GM18861 (cell line): ENCODE measurements around the gene LEP.
A peak's percentile ranks its signal among the peaks of the same experiment; 100 is the strongest.

Experiments used
- ATAC-seq: cut with Tn5 transposase; IDR thresholded peaks from one replicate; pipeline ENCODE4 v1.9.1; 2021; ENCODE audit not compliant: unreplicated experiment

Gene LEP

GRCh38 chr7:128240696-128241386 lies at the start of gene LEP:
LEP (plus strand) TSS chr7:128241278; CDS start chr7:128252019, 10,741 bp downstream.
- no peak for ATAC-seq

GRCh38 chr7:128192497-128193142 lies 48.5 kb upstream of the LEP start:
- ATAC-seq: no peak

GRCh38 chr7:128194533-128195282 lies 46.4 kb upstream of the LEP start:
- no peak for ATAC-seq

- ATAC-seq: no peak
Measured at GRCh38 chr7:128197589-128197988, 43.5 kb upstream of the LEP start.

- no peak for ATAC-seq
Measured at GRCh38 chr7:128197989-128198580, 43.0 kb upstream of the LEP start.

- ATAC-seq: no peak
Measured at GRCh38 chr7:128200376-128200775, 40.7 kb upstream of the LEP start.

- no peak for ATAC-seq
Measured at GRCh38 chr7:128201067-128201689, 39.9 kb upstream of the LEP start.

- no peak for ATAC-seq
Measured at GRCh38 chr7:128201690-128202085, 39.4 kb upstream of the LEP start.

GRCh38 chr7:128202287-128202957 lies 38.7 kb upstream of the LEP start:
- no peak for ATAC-seq

- ATAC-seq: no peak
Measured at GRCh38 chr7:128203047-128203491, 38.0 kb upstream of the LEP start.

GRCh38 chr7:128203710-128204214 lies 37.3 kb upstream of the LEP start:
- no peak for ATAC-seq

GRCh38 chr7:128204455-128204854 lies 36.6 kb upstream of the LEP start:
- ATAC-seq: no peak

GRCh38 chr7:128205068-128205467 lies 36.0 kb upstream of the LEP start:
- no peak for ATAC-seq

- ATAC-seq: no peak
Measured at GRCh38 chr7:128206017-128206746, 34.9 kb upstream of the LEP start.

GRCh38 chr7:128206747-128207500 lies 34.2 kb upstream of the LEP start:
- no peak for ATAC-seq

GRCh38 chr7:128207609-128208008 lies 33.5 kb upstream of the LEP start:
- no peak for ATAC-seq

GRCh38 chr7:128209229-128210035 lies 31.6 kb upstream of the LEP start:
- peak; percentile 48 for ATAC-seq

GRCh38 chr7:128210036-128210347 lies 31.1 kb upstream of the LEP start:
- no peak for ATAC-seq
